GM21367 (cell line): ENCODE data around the gene TOM1L2.
"Not testable (repeated sequence)": the region's sequence is repeated elsewhere in the genome, so short reads cannot be mapped to it uniquely, and the experiment has no call there.

Experiments
- ATAC-seq: cut with Tn5 transposase; IDR thresholded peaks from one replicate; pipeline ENCODE4 v1.9.1; 2021; ENCODE audit not compliant: unreplicated experiment

TOM1L2 gene

GRCh38 chr17:17971431-17972125 lies 622 bp downstream of the TOM1L2 start:
- peak; percentile 1 for ATAC-seq

DNA sequence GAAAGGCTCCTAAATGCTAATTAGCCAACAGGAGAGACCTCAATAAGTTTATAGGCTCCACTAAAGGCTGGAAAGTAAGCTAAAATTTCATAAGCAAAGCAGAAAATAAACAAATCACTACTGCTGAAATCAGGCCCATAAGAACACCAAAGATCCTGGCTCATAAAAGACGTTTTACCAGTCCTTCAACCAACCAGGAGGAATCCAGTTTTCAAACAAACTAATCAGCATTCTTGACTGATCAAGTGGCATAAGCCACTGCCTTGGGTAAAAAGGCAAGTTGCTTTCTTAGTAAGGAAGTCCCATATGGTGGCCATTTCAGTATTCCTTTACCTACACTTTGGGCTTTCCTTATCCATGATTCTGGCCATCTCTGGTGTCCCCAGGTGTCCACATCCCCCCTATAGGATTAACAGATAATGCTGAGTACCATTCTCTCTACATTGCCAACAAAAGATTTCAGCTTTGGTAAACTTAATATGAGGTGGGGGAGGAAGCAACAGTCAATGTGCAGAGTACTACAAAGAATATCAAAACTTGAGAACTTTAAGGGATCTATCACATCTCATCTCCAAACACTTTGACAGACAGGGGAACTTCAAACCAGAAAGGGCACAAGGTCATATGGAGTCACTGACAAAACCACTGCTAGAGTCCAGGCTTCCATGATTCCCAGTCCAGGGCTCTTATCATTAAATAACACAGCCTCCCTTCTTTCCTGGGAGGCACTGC lies 1.3 kb downstream of the TOM1L2 start:
- ATAC-seq = no peak

GRCh38 chr17:17966399-17966798 lies 5.8 kb downstream of the TOM1L2 start:
- ATAC-seq = no peak

GRCh38 chr17:17965152-17965721 lies 7.0 kb downstream of the TOM1L2 start:
- ATAC-seq = no peak

DNA sequence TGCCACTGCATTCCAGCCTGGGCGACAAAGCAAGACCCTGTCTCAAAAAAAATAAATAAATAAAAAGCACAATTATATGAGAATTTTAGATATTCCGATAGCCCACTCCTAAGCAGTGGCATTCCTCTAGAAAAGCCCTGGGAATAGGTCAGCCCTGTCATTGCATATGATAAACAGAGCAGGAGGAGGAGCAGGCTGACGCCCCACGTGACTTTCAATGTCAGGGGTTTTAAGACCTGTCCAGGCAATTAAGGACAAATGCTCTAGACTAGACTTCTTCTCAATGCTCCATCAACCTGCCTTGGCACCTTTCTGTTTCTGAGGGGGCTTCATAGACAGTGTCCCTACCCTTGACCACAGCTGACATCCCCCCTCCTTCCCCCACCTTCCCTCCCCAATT lies 7.5 kb downstream of the TOM1L2 start:
- no peak for ATAC-seq

DNA sequence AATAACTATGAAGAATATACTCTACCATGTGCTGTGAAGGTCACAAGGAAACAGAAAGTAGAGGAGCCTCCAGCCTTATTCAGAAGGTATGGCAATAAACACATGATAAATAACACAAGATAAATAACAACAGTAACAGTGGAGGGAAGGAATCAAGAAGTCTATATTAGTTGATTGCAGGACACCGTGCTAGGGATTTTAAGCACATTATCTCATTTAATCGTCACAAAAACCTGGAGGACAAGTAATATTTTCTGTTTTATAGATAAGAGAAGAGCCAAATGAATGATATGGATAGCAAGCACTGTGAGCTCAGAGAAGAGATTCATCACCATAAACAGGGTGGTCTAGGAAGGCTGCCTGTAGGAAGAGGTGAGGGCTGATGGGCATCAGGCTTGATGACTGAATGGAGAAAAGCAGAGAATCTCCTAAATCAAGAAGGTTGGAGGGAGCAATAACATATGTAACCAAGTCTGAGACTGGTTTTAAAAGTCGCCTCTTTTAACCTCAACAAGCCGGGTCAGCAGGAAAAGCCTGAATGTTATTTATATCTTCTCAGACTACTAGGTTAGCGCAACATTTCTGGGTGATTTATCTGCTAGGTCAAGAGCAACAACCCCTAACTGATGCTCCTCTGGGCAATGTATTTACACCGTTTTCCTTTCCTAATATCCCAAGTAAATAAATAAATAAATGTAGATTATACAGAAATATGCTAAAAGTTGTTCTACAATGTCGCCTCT lies 8.3 kb downstream of the TOM1L2 start:
- no peak for ATAC-seq

GRCh38 chr17:17963066-17963465 lies 9.1 kb downstream of the TOM1L2 start:
- no peak for ATAC-seq

GRCh38 chr17:17960500-17961030 lies 11.6 kb downstream of the TOM1L2 start:
- no peak for ATAC-seq

- no peak for ATAC-seq
These were observed 12.5 kb downstream of the TOM1L2 start for GRCh38 chr17:17959520-17960361.

DNA sequence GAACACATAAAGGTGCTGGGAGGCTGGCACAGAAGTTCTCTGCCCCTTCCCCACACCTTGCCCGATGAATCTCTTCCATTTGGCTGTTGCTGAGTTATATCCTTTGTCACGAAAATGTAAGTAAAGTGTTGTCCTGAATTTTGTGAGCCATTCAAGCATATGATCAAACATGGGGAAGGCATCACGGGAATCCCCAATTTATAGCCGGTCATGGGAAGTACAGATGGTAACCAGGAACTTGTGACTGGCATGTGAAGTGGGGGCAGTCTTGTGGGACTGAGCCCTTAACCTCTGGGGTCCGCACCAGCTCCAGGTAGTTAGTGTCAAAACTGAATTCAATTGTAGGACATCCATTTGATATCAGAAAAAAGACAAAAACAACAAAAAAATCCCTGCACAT lies 13.2 kb downstream of the TOM1L2 start:
- no peak for ATAC-seq

GRCh38 chr17:17957584-17957916 lies 14.7 kb downstream of the TOM1L2 start:
- ATAC-seq = no peak

DNA sequence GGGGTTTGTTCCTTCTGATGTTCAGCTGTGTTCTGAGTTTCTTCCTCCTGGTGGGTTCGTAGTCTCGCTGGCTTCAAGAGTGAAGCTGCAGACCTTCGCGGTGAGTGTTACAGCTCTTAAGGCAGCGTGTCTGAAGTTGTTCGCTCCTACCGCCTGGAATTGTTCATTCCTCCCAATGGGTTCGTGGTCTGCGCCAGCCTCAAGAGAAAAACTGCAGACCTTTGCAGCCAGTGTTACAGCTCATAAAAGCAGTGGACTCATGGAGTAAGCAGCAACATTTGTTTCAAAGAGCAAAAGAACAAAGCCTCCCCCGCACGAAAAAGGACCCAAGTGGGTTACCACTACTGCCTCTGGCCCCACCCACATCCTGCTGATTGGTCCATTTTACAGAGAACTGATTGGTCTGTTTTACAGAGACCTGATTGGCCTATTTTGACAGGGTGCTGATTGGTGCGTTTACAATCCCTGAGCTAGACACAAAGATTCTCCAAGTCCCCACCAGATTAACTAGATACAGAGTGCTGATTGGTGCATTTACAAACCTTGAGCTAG lies 16.3 kb downstream of the TOM1L2 start:
- not testable (repeated sequence) for ATAC-seq

DNA sequence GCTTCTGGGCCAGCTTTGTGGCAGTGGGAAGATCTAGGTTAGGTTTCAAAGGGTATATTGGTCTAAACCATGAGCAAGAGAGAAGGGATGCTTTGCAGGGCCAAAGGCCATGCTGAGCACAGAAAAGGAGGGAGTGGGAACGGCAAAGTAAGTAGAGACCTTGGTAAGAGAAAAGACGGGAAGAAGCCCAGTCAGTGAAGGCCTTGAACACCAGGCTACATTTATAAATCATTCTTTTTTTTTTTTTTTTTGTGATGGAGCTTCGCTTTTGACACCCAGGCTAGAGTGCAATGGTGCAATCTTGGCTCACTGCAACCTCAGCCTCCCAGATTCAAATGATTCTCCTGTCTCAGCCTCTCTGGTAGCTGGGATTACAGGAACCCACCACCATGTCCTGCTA lies 18.1 kb downstream of the TOM1L2 start:
- ATAC-seq = no peak

- ATAC-seq = no peak
These were observed 19.5 kb downstream of the TOM1L2 start for GRCh38 chr17:17952691-17953090.

- no peak for ATAC-seq
These were observed 20.7 kb downstream of the TOM1L2 start for GRCh38 chr17:17951524-17951923.

GRCh38 chr17:17950806-17951205 lies 21.4 kb downstream of the TOM1L2 start:
- ATAC-seq = no peak

DNA sequence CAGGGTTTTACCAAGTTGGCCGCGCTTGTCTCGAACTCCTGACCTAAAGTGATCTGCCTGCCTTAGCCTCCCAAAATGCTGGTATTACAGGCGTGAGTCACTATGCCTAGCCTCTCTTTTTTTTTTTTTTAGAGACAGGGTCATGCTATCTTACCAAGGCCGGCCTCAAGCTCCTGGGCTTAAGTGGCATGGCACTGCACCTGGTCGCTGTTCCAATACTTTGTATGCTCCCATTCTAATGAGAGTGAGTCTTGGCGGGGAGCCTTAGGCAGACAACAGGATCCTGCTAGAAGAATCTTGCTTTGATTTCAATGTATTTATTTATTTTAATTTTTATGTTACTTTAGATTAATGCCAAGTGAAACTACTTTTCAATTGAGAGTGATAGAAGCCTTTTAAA lies 21.9 kb downstream of the TOM1L2 start:
- no peak for ATAC-seq

DNA sequence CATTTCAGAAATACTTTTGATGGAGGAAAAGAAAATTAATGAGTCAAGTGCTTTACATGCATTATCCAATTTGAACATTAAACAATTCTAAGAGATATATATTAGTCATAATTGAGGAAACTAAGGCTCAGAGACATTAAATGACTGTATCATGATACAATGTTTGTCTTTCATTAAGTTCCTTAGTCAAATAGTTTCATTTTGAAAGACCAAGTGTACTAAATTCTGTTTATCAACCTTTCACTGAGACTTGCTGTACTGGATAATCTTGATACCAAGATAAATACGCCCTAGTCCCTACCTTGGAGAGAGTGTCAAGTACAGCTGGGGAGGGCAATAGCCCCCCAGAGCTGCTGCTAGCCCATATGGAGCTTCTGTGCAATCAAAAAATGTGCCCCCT lies 24.2 kb downstream of the TOM1L2 start:
- no peak for ATAC-seq

DNA sequence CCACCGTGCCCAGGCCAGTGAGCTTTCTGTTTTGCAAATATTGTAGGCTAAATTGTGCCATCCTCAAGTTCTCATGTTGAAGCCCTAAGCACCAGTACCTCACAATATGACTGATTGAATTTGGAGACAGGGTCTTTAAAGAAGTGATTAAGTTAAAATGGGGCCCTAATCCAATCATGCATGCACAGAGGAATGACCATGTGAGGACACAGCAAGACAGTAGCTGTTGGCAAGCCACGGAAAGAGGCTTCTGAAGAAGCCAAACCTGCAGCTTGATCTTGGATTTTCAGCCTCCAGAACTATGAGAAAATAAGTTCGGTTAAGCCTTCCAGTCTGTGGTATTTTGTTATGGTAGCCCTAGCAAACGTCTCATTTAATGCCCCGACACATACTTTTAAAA lies 24.9 kb downstream of the TOM1L2 start:
- ATAC-seq = no peak

- no peak for ATAC-seq
These were observed 26.1 kb downstream of the TOM1L2 start for GRCh38 chr17:17946093-17946492.
